Suppressor macrophage (primary cell): ENCODE data around the gene ACVRL1.
A peak's percentile ranks its signal among the peaks of the same experiment; 100 is the strongest.

Experiments
- DNase-seq, 4 experiments: peaks; one replicate each; pipeline ENCODE4 v3.0.0-alpha.2; 2020 to 2022

ACVRL1 gene

GRCh38 chr12:51917746-51918453 is 10.6 kb downstream of the ACVRL1 start:
- no peak for DNase-seq

- DNase-seq, result no peak
Measured at GRCh38 chr12:51920046-51920445, 12.7 kb downstream of the ACVRL1 start.

- DNase-seq, result no peak
Measured at GRCh38 chr12:51921017-51921725, 13.9 kb downstream of the ACVRL1 start.

GRCh38 chr12:51922146-51922545 is 14.8 kb downstream of the ACVRL1 start:
- no peak for DNase-seq

- DNase-seq, result peak; percentile 90 to 97 (median 94)
Measured at GRCh38 chr12:51922762-51923505, 15.6 kb downstream of the ACVRL1 start.

- peak; percentile 46 to 79 (median 56) for DNase-seq
Measured at GRCh38 chr12:51923506-51924365, 16.4 kb downstream of the ACVRL1 start.

GRCh38 chr12:51924551-51925319 is 17.4 kb downstream of the ACVRL1 start:
- peak in 1 of 4 experiments; percentile 32 for DNase-seq

- no peak for DNase-seq
Measured at GRCh38 chr12:51925346-51926063, 18.2 kb downstream of the ACVRL1 start.

- no peak for DNase-seq
Measured at GRCh38 chr12:51926064-51926632, 18.8 kb downstream of the ACVRL1 start.

- DNase-seq, result peak; percentile 27 to 54 (median 46)
Measured at GRCh38 chr12:51926718-51927117, 19.4 kb downstream of the ACVRL1 start.

GRCh38 chr12:51932218-51933076 is 25.1 kb downstream of the ACVRL1 start:
- no peak for DNase-seq

GRCh38 chr12:51934080-51934479 is 26.8 kb downstream of the ACVRL1 start:
- no peak for DNase-seq

- no peak for DNase-seq
Measured at GRCh38 chr12:51937926-51938325, 30.6 kb downstream of the ACVRL1 start.

GRCh38 chr12:51938726-51939125 is 31.4 kb downstream of the ACVRL1 start:
- DNase-seq, result no peak

GRCh38 chr12:51941011-51941581 is 33.8 kb downstream of the ACVRL1 start:
- no peak for DNase-seq

- DNase-seq, result peak in 1 of 4 experiments; percentile 12
Measured at GRCh38 chr12:51941604-51942003, 34.3 kb downstream of the ACVRL1 start.

- DNase-seq, result no peak
Measured at GRCh38 chr12:51942056-51942455, 34.8 kb downstream of the ACVRL1 start.

- DNase-seq, result no peak
Measured at GRCh38 chr12:51942501-51943000, 35.2 kb downstream of the ACVRL1 start.

- no peak for DNase-seq
Measured at GRCh38 chr12:51943346-51943745, 36.0 kb downstream of the ACVRL1 start.
